ENCODE results near the gene SERPINH1.

The SERPINH1 gene

DNA sequence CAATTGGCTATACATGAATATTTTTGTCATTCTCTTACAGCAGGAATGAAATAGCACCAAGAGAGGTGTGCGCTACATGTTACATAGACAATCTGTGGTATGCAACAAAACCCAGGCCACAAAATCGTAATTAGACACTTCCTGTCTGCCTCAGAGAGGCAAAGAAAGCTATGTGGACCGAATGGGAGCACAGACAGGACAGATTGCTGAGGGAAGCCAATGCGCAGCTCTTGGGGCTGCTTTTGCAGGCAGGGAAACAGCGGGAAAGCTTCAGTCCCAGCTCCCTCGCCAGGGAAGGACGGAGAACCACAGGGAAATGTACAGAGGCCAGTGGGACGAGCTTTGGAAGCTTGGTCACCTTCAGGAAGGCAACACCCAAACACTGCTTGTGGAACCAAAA, 40.9 kb downstream of the SERPINH1 start:
- DNase-seq, result no peak

GRCh38 chr11:75603791-75604736, 42.0 kb downstream of the SERPINH1 start:
- peak; percentile 73 for DNase-seq

GRCh38 chr11:75606099-75606498, 44.0 kb downstream of the SERPINH1 start:
- DNase-seq, result no peak

GRCh38 chr11:75611823-75612222, 49.8 kb downstream of the SERPINH1 start:
- no peak for DNase-seq

DNA sequence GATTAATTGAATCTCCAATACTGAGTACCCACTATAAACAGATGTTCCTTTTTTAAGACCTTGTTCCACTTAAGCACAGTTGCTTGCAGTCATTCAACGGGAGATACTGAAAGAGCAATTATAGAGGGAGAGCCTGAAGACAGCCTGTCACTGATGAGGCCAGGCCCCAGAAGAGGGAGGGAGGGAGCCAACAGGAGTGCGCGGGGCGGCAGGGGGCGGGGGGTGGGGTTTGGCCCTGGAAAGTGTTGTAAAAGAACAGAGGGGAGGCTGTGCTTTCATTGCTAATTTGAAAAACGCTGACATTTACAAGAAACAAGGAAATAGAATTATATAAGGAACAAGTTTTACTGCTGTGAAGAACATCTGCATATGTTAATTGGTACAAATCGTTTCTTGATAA, 53.7 kb downstream of the SERPINH1 start:
- no peak for DNase-seq

DNA sequence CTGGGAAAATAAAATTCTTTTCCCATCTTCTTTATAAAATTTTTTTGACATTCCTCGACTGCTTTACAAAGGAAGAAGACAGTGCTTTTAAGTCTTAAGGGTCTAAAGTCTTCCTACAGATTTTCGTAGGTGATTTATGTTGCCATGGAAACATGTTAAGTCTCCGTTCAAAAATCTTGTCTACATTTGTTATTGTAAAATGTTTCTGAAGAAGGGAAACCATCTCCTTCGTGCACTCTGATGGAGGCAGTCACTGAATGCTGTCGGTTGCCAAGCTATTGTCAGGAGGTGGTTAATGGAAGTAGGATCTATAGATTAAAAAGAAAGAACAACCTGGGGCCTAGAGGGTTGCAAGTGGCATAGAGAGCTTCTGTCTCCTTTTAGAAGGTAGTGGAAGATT, 54.2 kb downstream of the SERPINH1 start:
- no peak for DNase-seq

All from amniotic stem cell (primary cell).